Stimulated activated CD4-positive, alpha-beta T cell treated with anti-CD3 and anti-CD28 coated beads, Interleukin-1b, Interleukin-23, amount 100 ng/mL, for 48 hours (primary cell): ENCODE measurements around the gene TTLL8.
A peak's percentile ranks its signal among the peaks of the same experiment; 100 is the strongest.
"Not testable (repeated sequence)": the region's sequence is repeated elsewhere in the genome, so short reads cannot be mapped to it uniquely, and the experiment has no call there.

Experiments used
- DNase-seq: peaks from one replicate; pipeline ENCODE4 v3.0.0-alpha.2; 2020

The TTLL8 gene

GRCh38 chr22:50058061-50058905 is at the start of gene TTLL8:
TSS of gene TTLL8 (minus strand) at chr22:50058298.
- no peak for DNase-seq

GRCh38 chr22:50107529-50107928 is 49.4 kb upstream of the TTLL8 start:
- DNase-seq = no peak

- no peak for DNase-seq
These were observed 47.4 kb upstream of the TTLL8 start for GRCh38 chr22:50105208-50106100.

- DNase-seq = no peak
These were observed 46.0 kb upstream of the TTLL8 start for GRCh38 chr22:50104141-50104544.

GRCh38 chr22:50102946-50103345 is 44.8 kb upstream of the TTLL8 start:
- DNase-seq = no peak

- DNase-seq = no peak
These were observed 43.9 kb upstream of the TTLL8 start for GRCh38 chr22:50101870-50102565.

- DNase-seq = no peak
These were observed 40.0 kb upstream of the TTLL8 start for GRCh38 chr22:50098052-50098451.

GRCh38 chr22:50092342-50092741 is 34.2 kb upstream of the TTLL8 start:
- DNase-seq = no peak

- DNase-seq = no peak
These were observed 33.1 kb upstream of the TTLL8 start for GRCh38 chr22:50091092-50091768.

GRCh38 chr22:50090412-50090714 is 32.3 kb upstream of the TTLL8 start:
- DNase-seq = no peak

GRCh38 chr22:50089682-50090411 is 31.7 kb upstream of the TTLL8 start, which contains the start of gene MOV10L1:
TSS of gene MOV10L1 (plus strand) at chr22:50090006. CDS start at chr22:50090089, 83 bp downstream.
- DNase-seq = peak; percentile 36

- DNase-seq = no peak
These were observed 31.1 kb upstream of the TTLL8 start for GRCh38 chr22:50089231-50089630.

- no peak for DNase-seq
These were observed 30.0 kb upstream of the TTLL8 start for GRCh38 chr22:50088096-50088495.

- no peak for DNase-seq
These were observed 29.5 kb upstream of the TTLL8 start for GRCh38 chr22:50087646-50088045.

GRCh38 chr22:50086975-50087374 is 28.9 kb upstream of the TTLL8 start:
- DNase-seq = not testable (repeated sequence)

- no peak for DNase-seq
These were observed 28.4 kb upstream of the TTLL8 start for GRCh38 chr22:50086526-50086925.

GRCh38 chr22:50085211-50085972 is 27.3 kb upstream of the TTLL8 start, which contains the start of gene MLC1:
TSS of gene MLC1 (minus strand) at chr22:50085426. CDS start at chr22:50084902, 524 bp downstream.
- no peak for DNase-seq

- no peak for DNase-seq
These were observed 26.5 kb upstream of the TTLL8 start for GRCh38 chr22:50084614-50085021.

- DNase-seq = no peak
These were observed 26.0 kb upstream of the TTLL8 start for GRCh38 chr22:50084080-50084477.

- no peak for DNase-seq
These were observed 25.5 kb upstream of the TTLL8 start for GRCh38 chr22:50083462-50084079.
